HCT116 (cell line): ENCODE measurements around the gene ALDH16A1. TPM values are rescaled to one million over a fixed set of nuclear protein-coding genes. Genes with fewer than 3 reads are reported as not detected.

Experiments
- ATAC-seq: fragments of 200-7000 bp; cut with Tn5 transposase; 2 replicates; pipeline ENCODE4 v1.9.1; 2020; ENCODE audit warnings: mild to moderate bottlenecking, moderate library complexity
- BruUV-seq: library from RNA; stranded (reverse); fragments of 400-500 nt; replicated peaks from 2 replicates; lab custom pipeline; 2021; lab: Mats Ljungman, UMichigan
- CTCF ChIA-PET: fragments of 300-600 bp; sonication (Branson Sonifier 250); formaldehyde crosslinking; loops from one replicate; lab custom pipeline; 2021; ENCODE audit warnings: antibody characterized with exemption; lab: Charles Lee
- POLR2A ChIA-PET: fragments of 300-600, 350-600 bp; sonication (Branson Sonifier 250); formaldehyde crosslinking; loops from one replicate; lab custom pipeline; 2021; ENCODE audit warnings: antibody characterized with exemption; lab: Charles Lee
- RAD21 ChIA-PET, 2 experiments: fragments of 300-600 bp; sonication (Branson Sonifier 250); formaldehyde crosslinking; loops; one replicate each; lab custom pipeline; 2023; ENCODE audit warnings: low total read pairs in 2 of 2; ENCODE audit not compliant: uncharacterized antibody in 2 of 2, unreplicated experiment in 2 of 2, low non-redundant PET in 1 of 2; lab: Charles Lee
- DNase-seq: peaks from one replicate; pipeline ENCODE4 v3.0.0-alpha.2; 2010; ENCODE audit warnings: low read depth, low spot score
- H2AFZ ChIP-seq: fragments of 200-600 bp; shearing (Covaris generic), sonication (generic); 2 replicates; pipeline ENCODE4 v1.6.1; 2017; ENCODE audit warnings: low read depth, mixed run types, mixed read lengths, antibody characterized with exemption, low read length; ENCODE audit not compliant: poor library complexity, severe bottlenecking
- H3K27ac ChIP-seq: 2 replicates; pipeline ENCODE4 v1.5.1; 2012; ENCODE audit warnings: low read depth, low read length
- H3K27me3 ChIP-seq: fragments of 200-600 bp; sonication (generic); 2 replicates; pipeline ENCODE4 v1.6.1; 2016; ENCODE audit warnings: mixed run types, low read length, mixed read lengths; ENCODE audit not compliant: insufficient read depth
- H3K36me3 ChIP-seq, 2 experiments: fragments of 200-500 bp in 1 of 2; fragments of 200-600 bp in 1 of 2; sonication (Bioruptor generic) in 1 of 2; sonication (generic) in 1 of 2; 2 replicates each; pipeline versions ENCODE4 v1.5.1 to v1.6.1; 2014 to 2016; ENCODE audit warnings: low read length in 2 of 2, inconsistent platforms in 1 of 2, mixed read lengths in 1 of 2, mixed run types in 1 of 2; ENCODE audit not compliant: insufficient read depth in 2 of 2, control insufficient read depth in 1 of 2
- H3K4me1 ChIP-seq, 2 experiments: fragments of 200-600 bp in 1 of 2; sonication (generic) in 1 of 2; 2 replicates each; pipeline versions ENCODE4 v1.5.1 to v1.6.1; 2012 to 2017; ENCODE audit warnings: low read length in 2 of 2, inconsistent platforms in 1 of 2, mild to moderate bottlenecking in 1 of 2, mixed read lengths in 1 of 2, mixed run types in 1 of 2, moderate library complexity in 1 of 2; ENCODE audit not compliant: insufficient read depth in 2 of 2, control insufficient read depth in 1 of 2
- H3K4me2 ChIP-seq: fragments of 200-600 bp; sonication (generic); 2 replicates; pipeline ENCODE4 v1.6.1; 2017; ENCODE audit warnings: mixed run types, low read length, mixed read lengths
- H3K4me3 ChIP-seq, 2 experiments: fragments of 200-600 bp in 1 of 2; sonication (generic) in 1 of 2; replicated peaks in 1 of 2; 2 replicates each; pipeline ENCODE4 v1.5.1; 2011 to 2016; ENCODE audit warnings: low read length in 2 of 2, control low read depth in 1 of 2, low read depth in 1 of 2, mild to moderate bottlenecking in 1 of 2, mixed read lengths in 1 of 2, mixed run types in 1 of 2
- H3K79me2 ChIP-seq: fragments of 200-600 bp; sonication (generic); 2 replicates; pipeline ENCODE4 v1.6.1; 2017; ENCODE audit warnings: mild to moderate bottlenecking, mixed run types, low read length, moderate library complexity, mixed read lengths; ENCODE audit not compliant: insufficient read depth
- H3K9ac ChIP-seq: fragments of 200-600 bp; sonication (generic); 2 replicates; pipeline ENCODE4 v1.6.1; 2016; ENCODE audit warnings: low read length, mixed read lengths
- H3K9me2 ChIP-seq: fragments of 200-600 bp; sonication (generic), shearing (Covaris generic); 2 replicates; pipeline ENCODE4 v1.6.1; 2017; ENCODE audit warnings: mixed run types, mild to moderate bottlenecking, moderate library complexity; ENCODE audit not compliant: insufficient read depth
- H3K9me3 ChIP-seq, 2 experiments: fragments of 200-500 bp in 1 of 2; fragments of 200-600 bp in 1 of 2; sonication (Bioruptor generic) in 1 of 2; sonication (generic) in 1 of 2; 2 replicates each; pipeline ENCODE4 v1.6.1; 2014 to 2017; ENCODE audit warnings: low read length in 2 of 2, mixed read lengths in 2 of 2, inconsistent platforms in 1 of 2, low read depth in 1 of 2, mild to moderate bottlenecking in 1 of 2, mixed run types in 1 of 2, moderate library complexity in 1 of 2; ENCODE audit not compliant: control insufficient read depth in 1 of 2, insufficient read depth in 1 of 2
- H4K20me1 ChIP-seq: fragments of 200-600 bp; sonication (generic), shearing (Covaris generic); 2 replicates; pipeline ENCODE4 v1.6.1; 2017; ENCODE audit warnings: mixed run types, mild to moderate bottlenecking, moderate library complexity; ENCODE audit not compliant: insufficient read depth
- CBX3 ChIP-seq: IDR thresholded peaks from 2 replicates; pipeline ENCODE4 v1.6.1; 2012; ENCODE audit warnings: low read depth
- EGR1 ChIP-seq: IDR thresholded peaks from 2 replicates; pipeline ENCODE4 v1.6.1; 2012; ENCODE audit warnings: low read depth
- FOSL1 ChIP-seq: IDR thresholded peaks from 2 replicates; pipeline ENCODE4 v1.6.1; 2012; ENCODE audit warnings: low read depth
- MAX ChIP-seq: IDR thresholded peaks from 2 replicates; pipeline ENCODE4 v1.6.1; 2012
- RAD21 ChIP-seq: IDR thresholded peaks from 2 replicates; pipeline ENCODE4 v1.6.1; 2012; ENCODE audit warnings: low read depth, mild to moderate bottlenecking
- ZNF274 ChIP-seq: fragments of 200-500 bp; sonication (Bioruptor generic); IDR thresholded peaks from 2 replicates; pipeline ENCODE4 v1.6.1; 2014; ENCODE audit warnings: mild to moderate bottlenecking, low read depth, low read length, inconsistent platforms
- intact Hi-C: fragments of 100-400 bp; cut with micrococcal nuclease; formaldehyde crosslinking; loops from 2 replicates; pipeline ENCODE4 v1.10.0; 2022
- total RNA-seq: library from RNA; stranded (reverse); gene quantifications from one replicate; pipeline ENCODE4 v1.2.1, GENCODE V29; 2021; ENCODE audit not compliant: unreplicated experiment
- TF ChIP-seq, protein P1 (sequence below): IDR thresholded peaks from 2 replicates; pipeline ENCODE4 v1.6.1; 2012
- TF ChIP-seq, protein P2 (sequence below): IDR thresholded peaks from 2 replicates; pipeline ENCODE4 v1.6.1; 2011; ENCODE audit warnings: mild to moderate bottlenecking, low read length, moderate library complexity; ENCODE audit not compliant: insufficient replicate concordance; ENCODE audit errors: extremely low read depth

Gene ALDH16A1
- total RNA-seq, 1 experiment from 2014 or later, result 22.8 TPM

DNA sequence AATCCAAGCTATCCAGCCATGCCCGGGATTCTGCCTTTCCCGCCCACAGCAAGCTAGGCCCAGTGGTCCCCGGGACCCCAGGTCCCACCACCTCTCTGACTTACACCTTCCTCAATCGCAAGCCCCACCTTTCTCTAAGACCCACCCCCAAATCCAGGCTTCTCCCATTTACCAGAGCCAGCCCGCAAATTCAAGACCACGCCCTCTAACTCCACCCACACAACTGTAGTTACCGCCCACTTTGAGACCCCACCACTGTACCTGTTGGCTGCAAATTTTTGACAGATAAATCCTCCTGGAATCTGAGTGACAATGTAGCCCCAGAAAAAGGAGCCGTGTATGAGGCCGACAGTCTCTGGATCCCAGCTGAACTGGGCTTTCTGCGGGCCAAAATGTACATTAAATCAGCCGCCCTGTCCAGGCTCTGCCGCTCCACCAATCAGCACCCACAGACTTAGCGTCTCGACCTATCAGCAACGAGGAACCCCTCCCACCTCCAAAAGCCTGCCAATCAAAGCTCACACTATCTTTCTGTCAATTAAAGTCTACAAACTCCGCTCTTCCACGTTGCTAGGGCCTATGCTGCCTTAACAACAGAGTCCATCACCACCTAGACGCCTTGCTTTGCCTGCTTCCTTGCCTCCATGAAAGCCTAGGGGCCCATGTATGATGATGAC is 18.0 kb upstream of the ALDH16A1 start:
- Histone ChIP-seq H3K27me3 (peaks cover 18% of the 10 kb centered on the region), H3K36me3 (no peaks in the 10 kb centered on the region), H3K4me1 (peaks cover 0 to 3% of the 10 kb centered on the region in 2 experiments; a peak in 1 of 4 replicates), H3K9me2 (no peaks in the 10 kb centered on the region), H4K20me1 (no peaks in the 10 kb centered on the region), H3K9me3 (no peaks in the 10 kb centered on the region), H2AFZ (no peak overlapping the region), H3K4me3 (no peak overlapping the region), H3K27ac (no peak overlapping the region), H3K79me2 (no peaks in the 10 kb centered on the region), H3K4me2 (no peak overlapping the region), H3K9ac (no peak overlapping the region)
- BruUV-seq, result no TSS peak
- ChIA-PET POLR2A (interaction anchor here (0.6 to 1.3 kb wide), 3 partner anchors 9 to 283 kb away, joined by 3 to 4 read pairs (median 3); partner anchors contain the start of gene GFY), RAD21 (no interaction called here), CTCF (no interaction called here)
- DNase-seq, result no peak
- ATAC-seq, result peak; percentile 40; the same call in 1 of the 2 replicates
- no peak for TF ChIP-seq ZNF274
- no peak for TF ChIP-seq MAX
- no peak for TF ChIP-seq FOSL1
- TF ChIP-seq CBX3, result no peak
- TF ChIP-seq RAD21, result no peak
- no peak for TF ChIP-seq EGR1
- TF ChIP-seq, protein P1, sequence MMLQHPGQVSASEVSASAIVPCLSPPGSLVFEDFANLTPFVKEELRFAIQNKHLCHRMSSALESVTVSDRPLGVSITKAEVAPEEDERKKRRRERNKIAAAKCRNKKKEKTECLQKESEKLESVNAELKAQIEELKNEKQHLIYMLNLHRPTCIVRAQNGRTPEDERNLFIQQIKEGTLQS, result no peak
- TF ChIP-seq, protein P2, sequence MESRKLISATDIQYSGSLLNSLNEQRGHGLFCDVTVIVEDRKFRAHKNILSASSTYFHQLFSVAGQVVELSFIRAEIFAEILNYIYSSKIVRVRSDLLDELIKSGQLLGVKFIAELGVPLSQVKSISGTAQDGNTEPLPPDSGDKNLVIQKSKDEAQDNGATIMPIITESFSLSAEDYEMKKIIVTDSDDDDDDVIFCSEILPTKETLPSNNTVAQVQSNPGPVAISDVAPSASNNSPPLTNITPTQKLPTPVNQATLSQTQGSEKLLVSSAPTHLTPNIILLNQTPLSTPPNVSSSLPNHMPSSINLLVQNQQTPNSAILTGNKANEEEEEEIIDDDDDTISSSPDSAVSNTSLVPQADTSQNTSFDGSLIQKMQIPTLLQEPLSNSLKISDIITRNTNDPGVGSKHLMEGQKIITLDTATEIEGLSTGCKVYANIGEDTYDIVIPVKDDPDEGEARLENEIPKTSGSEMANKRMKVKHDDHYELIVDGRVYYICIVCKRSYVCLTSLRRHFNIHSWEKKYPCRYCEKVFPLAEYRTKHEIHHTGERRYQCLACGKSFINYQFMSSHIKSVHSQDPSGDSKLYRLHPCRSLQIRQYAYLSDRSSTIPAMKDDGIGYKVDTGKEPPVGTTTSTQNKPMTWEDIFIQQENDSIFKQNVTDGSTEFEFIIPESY, result no peak
- intact Hi-C loops, result no loop called here
